Fibroblast of peridontal ligament (primary cell): ENCODE measurements around the gene HDGF.
A peak's percentile ranks its signal among the peaks of the same experiment; 100 is the strongest.

Experiments used
- DNase-seq: peaks from one replicate; pipeline ENCODE4 v3.0.0-alpha.2; 2010; ENCODE audit errors: extremely low read depth

Gene HDGF

GRCh38 chr1:156725683-156726280, 25.7 kb downstream of the HDGF start:
- peak; percentile 94 for DNase-seq

- no peak for DNase-seq
Measured at GRCh38 chr1:156721535-156721934, 29.9 kb downstream of the HDGF start.

GRCh38 chr1:156721131-156721530, 30.3 kb downstream of the HDGF start:
- no peak for DNase-seq

GRCh38 chr1:156717351-156717750, 34.1 kb downstream of the HDGF start:
- DNase-seq, result no peak

- no peak for DNase-seq
Measured at GRCh38 chr1:156714830-156715229, 36.6 kb downstream of the HDGF start.

- DNase-seq, result no peak
Measured at GRCh38 chr1:156712626-156713025, 38.8 kb downstream of the HDGF start.

GRCh38 chr1:156711011-156711817, 40.3 kb downstream of the HDGF start:
- no peak for DNase-seq

GRCh38 chr1:156709757-156710489, 41.6 kb downstream of the HDGF start:
- DNase-seq, result peak; percentile 83

GRCh38 chr1:156709031-156709430, 42.4 kb downstream of the HDGF start:
- no peak for DNase-seq

GRCh38 chr1:156708218-156708661, 43.2 kb downstream of the HDGF start:
- DNase-seq, result peak; percentile 47

GRCh38 chr1:156707417-156708217, 43.9 kb downstream of the HDGF start:
- peak; percentile 83 for DNase-seq

- peak; percentile 89 for DNase-seq
Measured at GRCh38 chr1:156706657-156707416, 44.6 kb downstream of the HDGF start.

- DNase-seq, result peak; percentile 74
Measured at GRCh38 chr1:156705918-156706656, 45.4 kb downstream of the HDGF start.

GRCh38 chr1:156705321-156705917, 46.1 kb downstream of the HDGF start, which contains the start of gene CRABP2:
TSS of gene CRABP2 (minus strand) at chr1:156705583. CDS start at chr1:156705446, 137 bp downstream.
- peak; percentile 45 for DNase-seq

GRCh38 chr1:156704930-156705320, 46.5 kb downstream of the HDGF start:
- peak; percentile 69 for DNase-seq

- no peak for DNase-seq
Measured at GRCh38 chr1:156704166-156704711, 47.2 kb downstream of the HDGF start.

- DNase-seq, result no peak
Measured at GRCh38 chr1:156703741-156704140, 47.7 kb downstream of the HDGF start.

- DNase-seq, result no peak
Measured at GRCh38 chr1:156703336-156703735, 48.1 kb downstream of the HDGF start.

- no peak for DNase-seq
Measured at GRCh38 chr1:156700736-156701531, 50.5 kb downstream of the HDGF start.
